ENCODE data around the gene ZNF740.

GRCh38 chr12:53170215-53170614, 10.3 kb upstream of the ZNF740 start:
- TF ChIP-seq RXRA (IDR thresholded peaks at IDR 0.05; ENCODE audit: borderline replicate concordance, low read depth) (no peak), CTCF (IDR thresholded peaks at IDR 0.05) (no peak), MAX (IDR thresholded peaks at IDR 0.05; ENCODE audit: low read depth) (no peak), RCOR1 (IDR thresholded peaks at IDR 0.05; ENCODE audit: low read length) (no peak), TAF1 (IDR thresholded peaks at IDR 0.05; ENCODE audit: borderline replicate concordance, low read depth, low read length) (no peak), CHD2 (IDR thresholded peaks at IDR 0.05; ENCODE audit: low read length, partially characterized antibody) (no peak)
